ENCODE data around the gene FASTKD2.

The FASTKD2 gene

GRCh38 chr2:206765242-206766056 lies at the start of gene FASTKD2, which contains the start of gene MDH1B:
Gene FASTKD2 (plus strand): TSS chr2:206765606. CDS start chr2:206766694, 1,088 bp downstream.
Gene MDH1B (minus strand): TSS chr2:206765328. CDS start chr2:206765271, 57 bp downstream.
- peak within 1 kb of the TSS; percentile 97 for H3K27ac Mint-ChIP-seq
- H3K4me1 Mint-ChIP-seq = peaks cover 18% of the 10 kb centered on the region
- H3K4me3 Mint-ChIP-seq = peak within 1 kb of the TSS; percentile 92
- DNase-seq (ENCODE audit: low spot score in 2 of 2) = peak; percentile 78 to 80
- H3K9me3 Mint-ChIP-seq = no peaks in the 10 kb centered on the region
- ATAC-seq (ENCODE audit: low read depth) = peak; percentile 83
- no peaks in the 10 kb centered on the region for H3K27me3 Mint-ChIP-seq
- peaks cover 15% of the 10 kb centered on the region for H3K36me3 Mint-ChIP-seq

GRCh38 chr2:206716623-206717022 lies 48.8 kb upstream of the FASTKD2 start:
- H3K4me1 Mint-ChIP-seq = peaks cover 5% of the 10 kb centered on the region
- H3K36me3 Mint-ChIP-seq = no peaks in the 10 kb centered on the region
- ATAC-seq (ENCODE audit: low read depth) = no peak

GRCh38 chr2:206718296-206718695 lies 47.1 kb upstream of the FASTKD2 start, which contains the start of gene DYTN:
Gene DYTN (minus strand): TSS chr2:206718396. CDS start chr2:206718279, 117 bp downstream.
- Mint-ChIP-seq H3K27ac (no peak within 1 kb of the TSS), H3K4me3 (no peak within 1 kb of the TSS), H3K9me3 (peaks cover 6% of the 10 kb centered on the region), H3K27me3 (peaks cover 10% of the 10 kb centered on the region), H3K4me1 (peaks cover 3% of the 10 kb centered on the region), H3K36me3 (no peaks in the 10 kb centered on the region)
- DNase-seq (ENCODE audit: low spot score in 2 of 2) (no peak), ATAC-seq (ENCODE audit: low read depth) (no peak)

More at GRCh38 chr2:206716623-206717022, 48.8 kb upstream of the FASTKD2 start:
- no peak overlapping the region for H3K4me3 Mint-ChIP-seq
- no peak for DNase-seq (ENCODE audit: low spot score in 2 of 2)
- peaks cover 10% of the 10 kb centered on the region for H3K27me3 Mint-ChIP-seq
- H3K27ac Mint-ChIP-seq = no peak overlapping the region
- H3K9me3 Mint-ChIP-seq = peaks cover 2% of the 10 kb centered on the region

- peaks cover 9% of the 10 kb centered on the region for H3K9me3 Mint-ChIP-seq
- no peaks in the 10 kb centered on the region for H3K36me3 Mint-ChIP-seq
- DNase-seq (ENCODE audit: low spot score in 2 of 2) (no peak), ATAC-seq (ENCODE audit: low read depth) (no peak)
- no peak overlapping the region for H3K4me3 Mint-ChIP-seq
- H3K4me1 Mint-ChIP-seq = no peaks in the 10 kb centered on the region
- no peak overlapping the region for H3K27ac Mint-ChIP-seq
- H3K27me3 Mint-ChIP-seq = peaks cover 12% of the 10 kb centered on the region
Observed at GRCh38 chr2:206721256-206721920, 44.0 kb upstream of the FASTKD2 start.

- H3K36me3 Mint-ChIP-seq = no peaks in the 10 kb centered on the region
Observed at GRCh38 chr2:206723288-206723687, 42.1 kb upstream of the FASTKD2 start.

GRCh38 chr2:206727287-206727686 lies 38.1 kb upstream of the FASTKD2 start:
- peaks cover 5% of the 10 kb centered on the region for H3K9me3 Mint-ChIP-seq
- H3K27ac Mint-ChIP-seq = no peak overlapping the region
- H3K36me3 Mint-ChIP-seq = no peaks in the 10 kb centered on the region
- no peaks in the 10 kb centered on the region for H3K4me1 Mint-ChIP-seq
- no peak for DNase-seq (ENCODE audit: low spot score in 2 of 2)
- no peak overlapping the region for H3K4me3 Mint-ChIP-seq
- ATAC-seq (ENCODE audit: low read depth) = no peak
- H3K27me3 Mint-ChIP-seq = peaks cover 25% of the 10 kb centered on the region

More at GRCh38 chr2:206723288-206723687, 42.1 kb upstream of the FASTKD2 start:
- Mint-ChIP-seq H3K27me3 (peaks cover 18% of the 10 kb centered on the region), H3K27ac (no peak overlapping the region), H3K4me1 (no peaks in the 10 kb centered on the region), H3K9me3 (peaks cover 9% of the 10 kb centered on the region), H3K4me3 (no peak overlapping the region)
- ATAC-seq (ENCODE audit: low read depth) (no peak), DNase-seq (ENCODE audit: low spot score in 2 of 2) (no peak)

- Mint-ChIP-seq H3K36me3 (no peaks in the 10 kb centered on the region), H3K27ac (no peak overlapping the region), H3K4me1 (no peaks in the 10 kb centered on the region), H3K9me3 (peaks cover 5% of the 10 kb centered on the region), H3K4me3 (no peak overlapping the region), H3K27me3 (peaks cover 25% of the 10 kb centered on the region)
- ATAC-seq (ENCODE audit: low read depth) (no peak), DNase-seq (ENCODE audit: low spot score in 2 of 2) (no peak)
Observed at GRCh38 chr2:206728277-206729199, 36.9 kb upstream of the FASTKD2 start.

GRCh38 chr2:206733341-206733740 lies 32.1 kb upstream of the FASTKD2 start:
- H3K4me3 Mint-ChIP-seq = no peak overlapping the region
- H3K9me3 Mint-ChIP-seq = peaks cover 1% of the 10 kb centered on the region
- H3K4me1 Mint-ChIP-seq = no peaks in the 10 kb centered on the region
- no peak for DNase-seq (ENCODE audit: low spot score in 2 of 2)
- H3K27ac Mint-ChIP-seq = no peak overlapping the region
- no peaks in the 10 kb centered on the region for H3K36me3 Mint-ChIP-seq
- peaks cover 16% of the 10 kb centered on the region for H3K27me3 Mint-ChIP-seq
- no peak for ATAC-seq (ENCODE audit: low read depth)

GRCh38 chr2:206736935-206737334 lies 28.5 kb upstream of the FASTKD2 start:
- peaks cover 1% of the 10 kb centered on the region for H3K9me3 Mint-ChIP-seq
- no peak for ATAC-seq (ENCODE audit: low read depth)
- H3K36me3 Mint-ChIP-seq = no peaks in the 10 kb centered on the region
- H3K4me1 Mint-ChIP-seq = no peaks in the 10 kb centered on the region
- DNase-seq (ENCODE audit: low spot score in 2 of 2) = no peak
- peaks cover 6% of the 10 kb centered on the region for H3K27me3 Mint-ChIP-seq
- H3K4me3 Mint-ChIP-seq = no peak overlapping the region
- H3K27ac Mint-ChIP-seq = no peak overlapping the region

GRCh38 chr2:206739271-206739670 lies 26.1 kb upstream of the FASTKD2 start:
- ATAC-seq (ENCODE audit: low read depth) (no peak), DNase-seq (ENCODE audit: low spot score in 2 of 2) (no peak)
- Mint-ChIP-seq H3K27me3 (peaks cover 10% of the 10 kb centered on the region), H3K27ac (no peak overlapping the region), H3K36me3 (no peaks in the 10 kb centered on the region), H3K4me1 (no peaks in the 10 kb centered on the region), H3K4me3 (no peak overlapping the region), H3K9me3 (no peaks in the 10 kb centered on the region)

GRCh38 chr2:206740800-206741199 lies 24.6 kb upstream of the FASTKD2 start:
- no peaks in the 10 kb centered on the region for H3K4me1 Mint-ChIP-seq
- no peaks in the 10 kb centered on the region for H3K9me3 Mint-ChIP-seq
- ATAC-seq (ENCODE audit: low read depth) (no peak), DNase-seq (ENCODE audit: low spot score in 2 of 2) (no peak)
- no peak overlapping the region for H3K27ac Mint-ChIP-seq
- no peak overlapping the region for H3K4me3 Mint-ChIP-seq
- H3K36me3 Mint-ChIP-seq = no peaks in the 10 kb centered on the region
- peaks cover 11% of the 10 kb centered on the region for H3K27me3 Mint-ChIP-seq

GRCh38 chr2:206756816-206757215 lies 8.6 kb upstream of the FASTKD2 start:
- Mint-ChIP-seq H3K27ac (no peak overlapping the region), H3K4me3 (no peak overlapping the region), H3K9me3 (peaks cover 1% of the 10 kb centered on the region), H3K27me3 (peaks cover 12% of the 10 kb centered on the region), H3K4me1 (no peaks in the 10 kb centered on the region), H3K36me3 (no peaks in the 10 kb centered on the region)
- DNase-seq (ENCODE audit: low spot score in 2 of 2) = no peak
- no peak for ATAC-seq (ENCODE audit: low read depth)

GRCh38 chr2:206764673-206765241 lies 649 bp upstream of the FASTKD2 start:
- H3K27ac Mint-ChIP-seq = peak overlapping the region; percentile 97
- peaks cover 14% of the 10 kb centered on the region for H3K36me3 Mint-ChIP-seq
- peaks cover 18% of the 10 kb centered on the region for H3K4me1 Mint-ChIP-seq
- peak overlapping the region; percentile 92 for H3K4me3 Mint-ChIP-seq
- H3K27me3 Mint-ChIP-seq = no peaks in the 10 kb centered on the region
- ATAC-seq (ENCODE audit: low read depth) (no peak), DNase-seq (ENCODE audit: low spot score in 2 of 2) (no peak)
- no peaks in the 10 kb centered on the region for H3K9me3 Mint-ChIP-seq
